GM20000 (cell line): Measurements from ENCODE around the gene SDK2.

Source experiments
- DNase-seq: peaks from one replicate; pipeline ENCODE4 v3.0.0; 2012; ENCODE audit warnings: low spot score
- TF ChIP-seq, protein P1 (sequence below): IDR thresholded peaks from 2 replicates; pipeline ENCODE4 v1.5.1; 2012; ENCODE audit warnings: mild to moderate bottlenecking, control low read depth; ENCODE audit errors: extremely low read depth, missing control alignments

The SDK2 gene

DNA sequence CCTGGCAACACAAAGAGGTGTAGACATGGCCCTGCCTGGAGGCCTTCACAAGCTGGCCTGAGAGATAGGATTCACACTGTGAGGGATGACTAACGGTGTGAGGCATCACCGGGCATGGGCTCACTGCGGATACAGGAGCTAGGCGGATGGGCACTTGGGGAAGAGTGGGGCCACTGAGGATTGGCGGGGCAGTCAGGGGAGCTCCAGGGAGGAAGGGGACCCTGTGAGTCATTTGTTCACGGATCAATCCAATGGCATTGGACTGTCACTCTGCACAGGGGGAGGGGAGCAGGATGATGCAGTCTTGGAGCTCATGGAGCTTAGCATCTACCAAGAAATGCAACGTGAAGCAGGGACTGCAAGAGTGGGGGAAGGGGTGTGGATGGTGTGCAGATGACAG, 117.3 kb downstream of the SDK2 start:
- DNase-seq: no peak
- TF ChIP-seq, protein P1, sequence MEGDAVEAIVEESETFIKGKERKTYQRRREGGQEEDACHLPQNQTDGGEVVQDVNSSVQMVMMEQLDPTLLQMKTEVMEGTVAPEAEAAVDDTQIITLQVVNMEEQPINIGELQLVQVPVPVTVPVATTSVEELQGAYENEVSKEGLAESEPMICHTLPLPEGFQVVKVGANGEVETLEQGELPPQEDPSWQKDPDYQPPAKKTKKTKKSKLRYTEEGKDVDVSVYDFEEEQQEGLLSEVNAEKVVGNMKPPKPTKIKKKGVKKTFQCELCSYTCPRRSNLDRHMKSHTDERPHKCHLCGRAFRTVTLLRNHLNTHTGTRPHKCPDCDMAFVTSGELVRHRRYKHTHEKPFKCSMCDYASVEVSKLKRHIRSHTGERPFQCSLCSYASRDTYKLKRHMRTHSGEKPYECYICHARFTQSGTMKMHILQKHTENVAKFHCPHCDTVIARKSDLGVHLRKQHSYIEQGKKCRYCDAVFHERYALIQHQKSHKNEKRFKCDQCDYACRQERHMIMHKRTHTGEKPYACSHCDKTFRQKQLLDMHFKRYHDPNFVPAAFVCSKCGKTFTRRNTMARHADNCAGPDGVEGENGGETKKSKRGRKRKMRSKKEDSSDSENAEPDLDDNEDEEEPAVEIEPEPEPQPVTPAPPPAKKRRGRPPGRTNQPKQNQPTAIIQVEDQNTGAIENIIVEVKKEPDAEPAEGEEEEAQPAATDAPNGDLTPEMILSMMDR: no peak

DNA sequence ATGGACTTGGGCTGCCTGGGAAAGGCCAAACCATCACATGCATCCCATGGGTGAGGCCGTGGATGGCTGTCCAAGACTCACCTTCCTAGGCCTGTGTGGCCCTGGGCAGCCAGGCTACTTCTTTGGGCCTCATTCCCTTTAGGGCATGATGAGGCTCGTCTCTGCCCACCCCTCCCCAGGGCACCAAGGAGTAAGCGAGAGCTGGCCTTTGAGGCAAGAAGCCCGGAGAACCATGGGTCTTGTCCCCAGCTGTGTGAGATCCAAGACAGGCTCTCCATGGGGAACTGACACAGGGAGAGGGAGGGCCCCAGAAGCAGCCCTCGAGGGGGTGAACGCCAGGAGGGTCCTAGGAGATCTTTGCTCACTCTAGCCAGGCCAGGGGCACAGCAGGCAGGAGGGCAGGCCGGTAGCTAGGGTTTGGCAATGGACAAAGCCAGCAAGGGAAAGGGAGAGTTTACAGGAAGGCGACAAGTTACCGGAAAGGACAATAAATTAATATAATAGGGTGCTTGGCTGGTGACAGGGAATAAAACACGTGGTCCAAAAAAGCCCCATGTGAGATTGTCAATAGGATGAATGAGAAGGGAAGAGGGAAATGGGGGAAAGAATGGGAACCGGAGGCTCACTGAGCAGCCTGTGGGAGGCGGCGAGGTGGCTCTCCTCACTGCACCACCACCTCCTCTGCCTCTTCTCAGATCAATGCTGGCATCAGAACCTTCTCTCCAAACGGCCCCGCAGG, 119.1 kb downstream of the SDK2 start:
- no peak for DNase-seq
- TF ChIP-seq, protein P1: no peak

DNA sequence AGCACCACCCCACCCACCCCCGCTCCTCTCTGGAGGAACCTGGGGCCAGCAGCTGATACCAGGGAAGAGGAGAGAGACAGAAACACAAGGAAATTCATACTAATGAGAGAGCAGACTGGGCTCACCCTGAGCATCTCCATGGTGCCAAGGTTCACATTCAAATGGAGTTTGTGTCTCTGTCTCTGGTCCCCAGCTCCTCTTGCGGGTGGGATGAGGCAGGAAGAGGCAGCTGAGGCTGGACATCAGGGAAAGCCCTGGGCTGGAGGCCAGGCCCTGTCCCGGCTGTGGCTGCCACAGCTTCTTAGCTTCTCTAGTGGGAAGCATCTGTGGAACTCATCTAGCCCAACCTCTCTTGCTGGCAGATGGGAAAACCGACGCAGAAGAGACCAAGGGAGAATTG, 121.5 kb downstream of the SDK2 start:
- TF ChIP-seq, protein P1: no peak
- DNase-seq: no peak

DNA sequence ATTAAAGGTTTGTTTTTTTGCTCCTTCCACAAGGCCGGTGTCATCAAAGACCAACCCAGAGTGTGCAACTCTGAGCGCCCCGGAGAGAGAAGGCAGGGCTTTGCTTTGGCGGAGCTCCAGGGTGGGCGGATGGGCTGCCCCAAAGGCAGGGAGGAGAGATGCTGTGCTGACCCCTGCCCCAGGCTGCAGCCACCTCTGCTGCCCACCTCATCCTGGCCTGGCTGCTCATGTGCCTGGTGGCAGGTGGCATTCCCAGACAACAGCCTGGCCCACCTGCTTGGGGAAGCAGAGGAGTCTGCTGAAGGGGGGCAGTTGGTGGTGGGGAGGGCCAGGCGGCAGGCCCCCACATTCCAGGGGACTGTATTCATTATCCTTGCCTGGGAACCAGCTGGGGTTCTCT, 122.1 kb downstream of the SDK2 start:
- TF ChIP-seq, protein P1: no peak
- no peak for DNase-seq

DNA sequence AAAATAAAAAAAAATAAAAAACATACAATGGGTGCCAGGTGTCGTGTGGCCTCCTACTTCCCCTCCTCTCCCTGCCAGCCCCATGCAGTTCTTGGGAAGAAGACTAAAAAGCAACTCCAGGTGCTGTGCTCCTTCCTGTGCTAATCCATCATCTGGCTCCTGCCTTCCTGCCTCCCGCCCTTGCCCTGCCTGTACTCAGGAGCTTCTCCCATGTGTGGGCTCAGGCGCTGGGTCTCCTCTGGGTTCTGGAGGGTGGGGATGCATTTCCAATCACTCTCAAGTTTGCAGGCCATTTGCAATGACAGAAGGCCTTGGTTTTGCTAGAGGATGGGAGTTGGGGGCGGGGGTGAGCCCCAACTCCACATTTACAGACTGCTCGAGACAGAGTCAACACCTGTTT, 122.9 kb downstream of the SDK2 start:
- DNase-seq: no peak
- TF ChIP-seq, protein P1: no peak

DNA sequence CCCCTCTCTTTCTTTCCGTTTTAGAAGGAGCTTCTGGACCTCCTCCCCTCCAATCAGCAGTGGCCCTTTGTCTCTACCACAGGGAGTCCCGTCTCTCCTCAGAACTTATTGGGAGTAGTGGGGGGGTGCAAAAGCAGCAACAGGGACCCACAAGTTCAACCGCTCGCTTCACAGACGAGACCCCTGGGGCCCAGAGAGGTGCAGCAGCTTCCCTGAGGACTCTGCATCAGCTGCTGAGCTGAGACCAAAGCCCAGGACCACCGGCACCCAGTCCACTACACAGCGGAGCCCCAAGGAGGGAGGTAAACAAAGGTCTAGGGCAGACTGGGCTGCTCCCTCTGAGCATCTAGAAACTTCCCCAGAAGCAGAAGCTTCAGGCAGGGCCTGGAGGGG, 123.9 kb downstream of the SDK2 start:
- TF ChIP-seq, protein P1: no peak
- DNase-seq: no peak

DNA sequence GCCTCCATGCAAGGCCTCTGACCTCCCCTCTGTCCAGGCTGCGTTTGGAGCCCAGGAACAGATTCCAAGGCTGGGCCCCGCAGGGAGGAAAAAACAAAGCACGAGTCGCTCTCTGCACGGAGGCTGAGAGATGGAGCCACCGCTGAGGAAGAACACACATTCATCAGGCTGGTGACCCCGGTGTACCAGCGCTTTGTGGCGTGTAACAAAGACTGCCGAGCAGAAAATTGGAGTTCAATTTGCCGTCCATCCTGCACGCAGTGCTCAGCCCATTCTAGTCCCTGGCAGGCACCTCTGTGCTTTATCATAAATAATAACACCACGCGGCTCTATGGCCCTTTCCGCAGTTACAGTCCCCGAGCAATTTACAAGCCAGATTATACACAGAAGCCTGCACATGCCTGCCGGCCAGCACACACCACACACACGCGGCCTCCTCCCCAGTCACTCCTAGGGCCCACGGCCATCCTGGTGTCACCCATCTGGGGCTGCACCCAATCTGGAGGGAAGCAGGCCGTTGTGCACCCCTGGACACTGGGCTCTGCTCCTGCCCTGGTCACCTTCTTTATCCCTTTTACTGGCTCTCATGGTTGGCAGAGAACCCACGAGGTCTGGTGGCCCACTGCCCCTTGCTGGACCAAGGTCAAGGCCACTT, 124.4 kb downstream of the SDK2 start:
- no peak for DNase-seq
- TF ChIP-seq, protein P1: no peak
